ENCODE results near the gene SDK1.

SDK1 gene

DNA sequence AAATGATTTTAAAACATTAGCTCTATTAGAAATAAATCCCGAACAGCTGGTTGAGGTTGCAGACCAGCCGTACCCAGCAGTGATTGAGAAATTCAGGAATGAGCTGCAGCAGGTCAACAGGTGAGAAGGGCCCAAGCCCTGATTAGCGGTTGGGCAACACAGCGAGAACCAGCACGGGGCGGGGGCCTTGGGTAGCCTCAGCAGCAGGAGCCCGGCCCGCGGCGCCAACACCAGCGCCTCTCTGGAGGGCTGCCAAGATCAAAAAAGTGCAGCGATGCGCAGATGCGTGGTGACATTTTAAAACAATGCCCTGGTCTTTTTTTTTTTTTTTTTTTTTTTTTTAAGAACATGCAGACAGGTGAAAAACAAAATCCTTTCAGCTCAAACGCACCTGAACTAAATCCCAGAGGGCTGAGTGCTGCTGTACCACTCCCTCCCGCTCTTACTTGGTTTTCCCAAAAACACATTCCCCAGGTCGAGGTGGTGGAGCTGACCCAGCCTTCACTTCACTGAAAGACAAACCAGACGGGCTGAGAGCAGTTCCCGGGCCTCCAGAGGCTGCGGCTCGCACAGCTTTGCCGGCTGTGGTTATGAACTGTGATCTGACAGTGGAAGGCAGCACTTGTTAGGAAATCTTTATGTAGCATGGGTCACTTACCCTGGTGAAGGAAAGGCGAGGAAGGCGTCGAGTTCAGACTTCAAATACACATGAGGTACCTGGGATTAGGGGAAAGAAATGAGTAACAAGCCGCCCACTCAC lies 579.4 kb downstream of the SDK1 start:
- no peak for DNase-seq (ENCODE audit: extremely low read depth, low read depth)
- TF ChIP-seq, protein P1, sequence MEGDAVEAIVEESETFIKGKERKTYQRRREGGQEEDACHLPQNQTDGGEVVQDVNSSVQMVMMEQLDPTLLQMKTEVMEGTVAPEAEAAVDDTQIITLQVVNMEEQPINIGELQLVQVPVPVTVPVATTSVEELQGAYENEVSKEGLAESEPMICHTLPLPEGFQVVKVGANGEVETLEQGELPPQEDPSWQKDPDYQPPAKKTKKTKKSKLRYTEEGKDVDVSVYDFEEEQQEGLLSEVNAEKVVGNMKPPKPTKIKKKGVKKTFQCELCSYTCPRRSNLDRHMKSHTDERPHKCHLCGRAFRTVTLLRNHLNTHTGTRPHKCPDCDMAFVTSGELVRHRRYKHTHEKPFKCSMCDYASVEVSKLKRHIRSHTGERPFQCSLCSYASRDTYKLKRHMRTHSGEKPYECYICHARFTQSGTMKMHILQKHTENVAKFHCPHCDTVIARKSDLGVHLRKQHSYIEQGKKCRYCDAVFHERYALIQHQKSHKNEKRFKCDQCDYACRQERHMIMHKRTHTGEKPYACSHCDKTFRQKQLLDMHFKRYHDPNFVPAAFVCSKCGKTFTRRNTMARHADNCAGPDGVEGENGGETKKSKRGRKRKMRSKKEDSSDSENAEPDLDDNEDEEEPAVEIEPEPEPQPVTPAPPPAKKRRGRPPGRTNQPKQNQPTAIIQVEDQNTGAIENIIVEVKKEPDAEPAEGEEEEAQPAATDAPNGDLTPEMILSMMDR (IDR thresholded peaks at IDR 0.05; ENCODE audit: low read depth, low read length) = no peak

DNA sequence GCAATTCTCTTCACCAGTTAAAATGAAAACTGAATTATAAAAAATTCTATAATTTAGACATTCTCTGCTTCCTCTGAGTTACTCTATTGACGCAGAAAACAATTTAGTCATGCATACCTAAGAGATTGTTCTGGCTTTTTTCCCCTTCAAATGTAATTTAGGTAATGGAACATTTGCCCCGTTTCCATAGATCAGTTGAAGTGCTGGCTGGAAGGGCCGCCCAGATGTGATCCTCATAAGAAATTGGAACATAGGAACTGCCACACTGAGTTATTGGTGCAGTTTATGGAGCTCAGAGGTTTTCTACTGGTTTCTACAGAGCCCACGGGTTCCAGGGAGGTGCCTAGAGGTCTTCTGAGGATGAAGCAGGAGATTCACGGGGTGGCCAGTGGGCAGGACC lies 581.7 kb downstream of the SDK1 start:
- no peak for DNase-seq (ENCODE audit: extremely low read depth, low read depth)
- TF ChIP-seq, protein P1 (IDR thresholded peaks at IDR 0.05; ENCODE audit: low read depth, low read length) = no peak

DNA sequence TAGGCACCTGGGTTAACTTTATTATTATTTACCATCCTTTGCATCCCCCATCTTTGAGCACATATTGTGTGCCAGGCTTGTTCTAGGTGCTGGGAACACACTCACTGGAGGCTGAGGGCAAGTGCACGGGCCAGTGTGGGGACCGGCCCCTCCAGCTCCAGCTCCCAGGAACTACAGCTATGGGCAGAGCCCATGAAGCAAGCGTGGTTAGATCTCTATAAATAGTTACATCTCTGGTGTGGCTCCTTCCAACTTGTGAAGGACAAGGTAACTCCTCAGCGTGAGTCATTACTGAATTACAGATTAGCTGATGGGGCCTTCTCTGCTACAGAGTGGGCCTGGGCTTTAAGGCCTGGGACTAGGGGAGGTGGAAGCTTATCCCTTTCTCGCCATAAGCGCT lies 583.5 kb downstream of the SDK1 start:
- TF ChIP-seq, protein P1 (IDR thresholded peaks at IDR 0.05; ENCODE audit: low read depth, low read length) = no peak
- DNase-seq (ENCODE audit: extremely low read depth, low read depth) = no peak

DNA sequence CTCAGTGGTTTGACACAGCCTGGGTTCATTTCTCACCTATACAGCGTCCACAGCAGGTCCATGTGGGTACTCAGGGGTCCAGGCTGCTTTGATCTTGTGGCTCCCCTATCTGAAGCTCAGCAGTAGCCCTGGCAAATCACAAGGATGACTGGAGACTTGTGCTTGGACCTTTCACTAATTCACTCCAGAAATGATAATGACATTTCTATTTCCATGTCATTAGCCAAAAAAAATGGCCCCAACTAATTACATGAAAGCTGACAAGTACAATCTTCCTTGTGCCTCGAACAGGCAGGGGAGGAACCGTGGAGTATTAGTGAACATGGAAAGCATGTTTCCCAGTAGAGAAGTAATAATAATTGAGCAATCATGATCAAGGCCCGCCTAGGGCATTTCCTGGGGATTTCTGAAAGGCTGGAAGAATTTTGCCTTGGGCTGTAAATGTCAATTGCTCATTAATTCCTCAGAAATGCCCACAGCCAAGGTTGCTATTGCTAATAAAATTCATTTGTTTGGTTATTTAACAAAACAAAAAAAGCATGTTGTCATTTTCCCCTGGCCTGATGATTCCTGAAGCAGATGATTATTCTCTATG lies 586.1 kb downstream of the SDK1 start:
- TF ChIP-seq, protein P1 (IDR thresholded peaks at IDR 0.05; ENCODE audit: low read depth, low read length) = no peak
- no peak for DNase-seq (ENCODE audit: extremely low read depth, low read depth)

DNA sequence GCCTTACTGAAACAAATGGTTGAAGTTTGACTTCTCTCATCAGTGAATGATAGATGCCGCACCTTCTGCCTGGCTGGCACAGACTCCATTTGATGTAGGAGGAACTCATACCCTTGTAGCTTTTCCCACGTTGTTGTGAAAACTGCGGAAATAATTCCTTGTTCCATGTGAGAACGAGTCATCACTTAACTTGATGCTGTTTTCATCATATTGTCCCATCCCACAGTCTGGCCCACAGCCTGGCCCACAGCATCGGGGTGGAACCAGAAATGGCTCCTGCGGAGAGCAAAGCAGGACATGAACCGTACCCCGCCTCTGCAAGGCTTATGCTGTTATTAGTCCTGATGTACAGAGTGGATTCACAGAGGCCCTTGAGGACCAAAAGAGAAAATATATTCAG lies 587.0 kb downstream of the SDK1 start:
- DNase-seq (ENCODE audit: extremely low read depth, low read depth) = no peak
- TF ChIP-seq, protein P1 (IDR thresholded peaks at IDR 0.05; ENCODE audit: low read depth, low read length) = no peak

DNA sequence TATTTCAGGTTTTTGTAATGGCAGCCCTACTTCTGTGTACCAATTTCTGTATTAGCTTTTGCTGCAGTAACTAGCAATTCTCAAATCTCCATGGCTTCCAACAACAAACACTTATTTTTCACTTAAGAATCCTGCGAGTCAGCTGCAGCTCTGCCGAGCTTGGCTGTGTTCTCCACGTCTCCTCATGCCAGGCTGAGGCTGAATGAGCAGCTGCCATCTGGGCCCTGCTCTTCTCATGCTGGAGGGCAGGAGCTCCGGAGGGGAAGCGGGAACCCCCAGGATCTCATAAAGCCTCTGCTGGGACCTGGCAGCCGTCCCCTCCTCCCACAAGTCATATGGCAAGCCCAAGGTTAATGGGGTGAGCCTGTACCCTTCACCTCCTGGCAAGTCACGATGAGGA lies 591.1 kb downstream of the SDK1 start:
- TF ChIP-seq, protein P1 (IDR thresholded peaks at IDR 0.05; ENCODE audit: low read depth, low read length) = no peak
- no peak for DNase-seq (ENCODE audit: extremely low read depth, low read depth)

DNA sequence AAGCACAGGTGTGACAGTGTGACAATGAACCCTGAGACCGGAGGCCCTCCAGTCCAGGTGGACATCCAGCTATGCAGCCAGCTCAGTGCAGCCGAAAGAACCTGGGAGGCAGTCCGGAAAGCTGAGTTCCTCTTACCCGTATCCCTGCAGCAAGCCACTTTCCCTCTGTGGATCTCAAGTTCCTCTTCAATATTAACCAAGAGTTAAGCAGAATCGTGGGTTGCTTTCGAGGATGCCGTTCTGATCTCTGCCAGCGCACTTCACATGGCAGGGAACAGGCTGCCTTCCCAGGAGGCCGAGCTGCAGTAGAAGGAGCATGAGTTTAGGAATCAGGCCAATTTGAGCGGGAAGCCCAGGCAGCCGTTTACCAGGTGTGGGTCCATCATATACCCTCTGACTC lies 591.6 kb downstream of the SDK1 start:
- TF ChIP-seq, protein P1 (IDR thresholded peaks at IDR 0.05; ENCODE audit: low read depth, low read length) = no peak
- DNase-seq (ENCODE audit: extremely low read depth, low read depth) = no peak
